Kidney epithelial cell (primary cell): ENCODE results near the gene AMOTL1. TPM values are rescaled to one million over a fixed set of nuclear protein-coding genes. Genes with fewer than 3 reads are reported as not detected.
"Not testable (repeated sequence)": the region's sequence is repeated elsewhere in the genome, so short reads cannot be mapped to it uniquely, and the experiment has no call there.

Experiments used
- DNase-seq: peaks from one replicate; pipeline ENCODE4 v3.0.0-alpha.2; 2010; ENCODE audit warnings: low read depth
- H3K27me3 ChIP-seq: 2 replicates; pipeline ENCODE4 v1.6.0; 2011; ENCODE audit warnings: low read length; ENCODE audit not compliant: control insufficient read depth, insufficient read depth
- H3K36me3 ChIP-seq: 2 replicates; pipeline ENCODE4 v1.5.1; 2011; ENCODE audit warnings: low read length; ENCODE audit not compliant: control insufficient read depth, insufficient read depth
- H3K4me3 ChIP-seq: 2 replicates; pipeline ENCODE4 v1.5.1; 2011; ENCODE audit warnings: low read depth, mild to moderate bottlenecking, control low read depth, low read length
- CTCF ChIP-seq: IDR thresholded peaks from 2 replicates; pipeline ENCODE4 v1.5.1; 2011; ENCODE audit warnings: mild to moderate bottlenecking, moderate library complexity, low read length, control low read depth, inconsistent platforms; ENCODE audit not compliant: insufficient read depth, poor library complexity, severe bottlenecking
- total RNA-seq: library from RNA; depleted of rRNA; stranded (reverse); fragments of >200 nt; gene quantifications from 2 replicates; pipeline ENCODE4 v1.2.3, GENCODE V29; 2015

The AMOTL1 gene
- total RNA-seq, 1 donor from 2014 or later, result 48.8 TPM

GRCh38 chr11:94909371-94909820 lies 141.2 kb downstream of the AMOTL1 start:
- DNase-seq, result no peak
- H3K27me3 ChIP-seq, result no peaks in the 10 kb centered on the region

GRCh38 chr11:94910270-94910669 lies 142.1 kb downstream of the AMOTL1 start:
- Histone ChIP-seq H3K36me3 (no peaks in the 10 kb centered on the region), H3K27me3 (no peaks in the 10 kb centered on the region), H3K4me3 (no peak overlapping the region)
- TF ChIP-seq CTCF, result no peak
- no peak for DNase-seq

More at GRCh38 chr11:94909371-94909820, 141.2 kb downstream of the AMOTL1 start:
- Histone ChIP-seq H3K4me3 (no peak overlapping the region), H3K36me3 (no peaks in the 10 kb centered on the region)
- no peak for TF ChIP-seq CTCF

GRCh38 chr11:94910779-94911178 lies 142.6 kb downstream of the AMOTL1 start:
- TF ChIP-seq CTCF, result no peak
- H3K36me3 ChIP-seq, result no peaks in the 10 kb centered on the region
- no peak overlapping the region for H3K4me3 ChIP-seq
- no peaks in the 10 kb centered on the region for H3K27me3 ChIP-seq
- DNase-seq, result no peak

GRCh38 chr11:94912806-94913205 lies 144.7 kb downstream of the AMOTL1 start:
- TF ChIP-seq CTCF, result no peak
- Histone ChIP-seq H3K4me3 (no peak overlapping the region), H3K27me3 (no peaks in the 10 kb centered on the region), H3K36me3 (no peaks in the 10 kb centered on the region)
- no peak for DNase-seq

GRCh38 chr11:94913718-94914394 lies 145.7 kb downstream of the AMOTL1 start:
- not testable (repeated sequence) for DNase-seq, H3K27me3 ChIP-seq, H3K36me3 ChIP-seq, H3K4me3 ChIP-seq

GRCh38 chr11:94920311-94920710 lies 152.2 kb downstream of the AMOTL1 start:
- no peak for TF ChIP-seq CTCF
- no peaks in the 10 kb centered on the region for H3K27me3 ChIP-seq
- no peak for DNase-seq
- H3K4me3 ChIP-seq, result no peak overlapping the region
- H3K36me3 ChIP-seq, result no peaks in the 10 kb centered on the region
